GM18511 (cell line): ENCODE results near the gene NUP93.
"Not testable (repeated sequence)": the region's sequence is repeated elsewhere in the genome, so short reads cannot be mapped to it uniquely, and the experiment has no call there.

Source experiments
- ATAC-seq: cut with Tn5 transposase; IDR thresholded peaks from one replicate; pipeline ENCODE4 v1.9.1; 2021; ENCODE audit warnings: mild to moderate bottlenecking, moderate library complexity; ENCODE audit not compliant: unreplicated experiment

NUP93 gene

GRCh38 chr16:56864960-56865359 lies 135.0 kb downstream of the NUP93 start, which contains the start of gene SLC12A3:
TSS of gene SLC12A3 (plus strand) at chr16:56865207. CDS start at chr16:56865236, 29 bp downstream.
- ATAC-seq, result no peak

DNA sequence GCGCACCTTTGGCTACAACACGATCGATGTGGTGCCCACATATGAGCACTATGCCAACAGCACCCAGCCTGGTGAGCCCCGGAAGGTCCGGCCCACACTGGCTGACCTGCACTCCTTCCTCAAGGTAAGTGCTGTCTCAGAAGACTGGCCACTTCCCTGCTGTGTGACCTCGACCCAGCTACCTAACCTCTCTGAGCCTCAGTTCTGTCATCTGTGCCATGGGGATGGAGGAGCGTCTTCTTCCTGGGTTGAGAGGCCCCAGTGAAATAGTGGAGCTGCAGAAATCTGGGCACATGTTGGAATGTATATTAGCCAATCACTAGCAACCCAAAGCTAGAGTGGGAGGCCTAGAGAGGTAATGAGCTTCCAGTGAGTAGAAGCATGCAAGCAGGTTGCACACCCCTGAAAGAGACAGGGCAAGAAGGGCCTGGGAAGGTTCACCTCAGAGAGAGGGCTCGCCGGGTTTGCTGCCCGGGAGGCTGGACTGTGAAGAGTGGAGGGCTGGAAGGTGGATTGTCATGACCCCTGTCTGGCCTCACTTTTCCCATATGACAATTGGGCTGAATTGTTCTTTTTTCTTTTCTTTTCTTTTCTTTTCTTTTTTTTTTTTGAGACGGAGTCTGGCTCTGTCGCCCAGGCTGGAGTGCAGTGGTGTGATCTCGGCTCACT lies 135.6 kb downstream of the NUP93 start:
- ATAC-seq, result no peak

- no peak for ATAC-seq
These were observed 137.3 kb downstream of the NUP93 start for GRCh38 chr16:56866955-56867830.

DNA sequence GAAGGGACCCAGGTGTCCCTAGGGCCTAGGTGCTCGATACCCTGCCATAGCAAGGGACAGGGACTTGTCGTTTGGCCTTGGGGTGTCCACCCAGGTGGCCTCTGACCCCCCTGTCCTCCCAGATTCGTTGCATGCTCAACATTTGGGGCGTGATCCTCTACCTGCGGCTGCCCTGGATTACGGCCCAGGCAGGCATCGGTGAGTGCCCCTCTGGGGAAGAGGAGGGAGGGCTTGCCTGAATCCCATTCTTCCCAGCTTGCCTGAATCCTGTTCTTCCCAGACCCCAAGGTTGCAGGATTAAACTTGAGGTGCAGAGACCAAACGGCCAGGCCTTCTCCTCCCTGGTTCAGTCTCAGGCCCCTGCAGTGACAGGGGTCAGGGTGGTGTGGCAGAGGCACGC lies 138.2 kb downstream of the NUP93 start:
- no peak for ATAC-seq

DNA sequence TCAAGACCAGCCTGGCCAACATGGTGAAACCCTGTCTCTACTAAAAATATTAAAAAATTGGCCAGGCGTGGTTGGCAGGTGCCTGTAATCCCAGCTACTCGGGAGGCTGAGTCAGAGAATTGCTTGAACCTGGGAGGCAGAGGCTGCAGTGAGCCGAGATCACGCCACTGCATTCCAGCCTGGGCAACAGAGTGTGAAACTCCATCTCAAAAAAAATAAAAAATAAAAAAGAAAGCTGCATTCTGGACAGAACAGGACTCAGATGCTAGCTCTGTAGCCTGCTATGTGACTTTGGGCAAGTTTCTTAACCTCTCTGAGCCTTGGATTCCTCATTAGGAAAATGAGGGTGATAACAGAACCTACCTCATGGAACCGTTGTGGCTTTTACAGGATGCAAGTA lies 138.8 kb downstream of the NUP93 start:
- not testable (repeated sequence) for ATAC-seq

GRCh38 chr16:56869513-56870275 lies 139.8 kb downstream of the NUP93 start:
- ATAC-seq, result no peak

DNA sequence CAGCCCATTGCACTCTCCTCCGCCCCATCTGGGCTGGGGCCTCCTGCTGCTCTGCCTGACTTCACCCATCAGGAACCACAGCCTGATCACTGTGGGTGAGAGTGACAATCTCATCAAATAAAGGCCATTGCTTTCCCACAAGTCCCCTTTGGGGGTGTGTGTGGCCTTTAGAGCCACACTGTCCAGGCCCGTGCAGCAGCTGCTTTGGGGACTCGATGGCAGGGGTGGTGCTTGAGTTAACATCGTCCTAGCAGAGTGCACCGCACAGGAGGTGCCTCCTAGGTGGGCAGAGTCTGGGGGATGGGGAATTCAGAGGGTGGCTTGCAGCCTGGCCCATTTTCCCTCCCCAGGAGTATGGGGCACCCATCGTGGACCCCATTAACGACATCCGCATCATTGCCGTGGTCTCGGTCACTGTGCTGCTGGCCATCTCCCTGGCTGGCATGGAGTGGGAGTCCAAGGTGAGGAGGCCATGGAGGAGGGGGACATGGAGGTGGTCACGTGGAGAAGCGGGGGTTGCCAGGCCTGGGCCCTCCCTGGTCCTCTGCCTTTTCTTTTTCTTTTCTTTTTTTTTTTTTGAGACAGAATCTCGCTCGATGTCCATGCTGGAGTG lies 140.5 kb downstream of the NUP93 start:
- no peak for ATAC-seq

DNA sequence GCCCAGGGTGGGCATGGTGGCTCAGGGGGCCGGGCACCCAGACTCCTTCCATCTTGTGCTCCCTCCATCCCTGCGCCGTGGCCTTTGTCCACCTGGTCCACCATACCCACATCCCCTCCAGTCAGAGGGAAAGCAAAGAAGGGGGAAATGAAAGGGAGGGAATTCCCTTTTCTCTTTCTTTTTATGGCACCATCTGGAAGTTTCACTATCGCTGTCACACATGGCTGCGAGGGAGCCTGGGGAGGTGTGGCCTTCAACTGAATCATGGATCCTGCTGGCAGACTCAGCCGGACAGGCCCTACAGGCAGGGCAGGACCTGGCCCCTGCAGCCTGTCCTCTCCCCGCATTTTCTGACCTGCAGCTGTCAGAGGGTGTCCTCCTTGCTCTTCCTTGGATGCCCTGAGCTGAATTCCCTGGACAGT lies 141.3 kb downstream of the NUP93 start:
- no peak for ATAC-seq

DNA sequence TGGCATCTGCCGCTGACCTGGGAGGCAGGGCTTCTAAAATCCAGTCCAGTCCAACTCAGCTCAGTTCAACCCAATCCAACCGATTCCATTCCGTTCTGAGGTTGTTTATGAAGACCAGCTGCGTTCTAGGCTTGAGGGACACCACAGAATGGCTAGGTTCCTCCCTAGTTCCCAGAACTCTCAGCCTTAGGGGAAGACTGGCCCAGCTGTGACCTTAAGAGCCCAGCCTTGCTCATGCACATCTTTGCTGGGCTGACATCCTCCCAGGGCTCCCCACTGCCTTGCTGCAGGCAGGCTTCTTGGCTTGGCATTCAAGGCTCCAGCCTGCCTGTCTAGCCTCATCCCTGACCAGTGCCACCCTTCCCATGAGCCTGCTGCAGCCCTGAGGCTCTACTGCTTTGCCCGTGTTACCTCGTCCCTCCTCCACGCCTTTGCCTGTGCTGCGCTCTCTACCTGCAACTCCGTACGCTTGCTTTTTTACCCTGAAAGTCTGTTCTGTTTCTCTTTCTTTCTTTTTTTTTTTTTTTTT lies 143.0 kb downstream of the NUP93 start:
- ATAC-seq, result no peak

DNA sequence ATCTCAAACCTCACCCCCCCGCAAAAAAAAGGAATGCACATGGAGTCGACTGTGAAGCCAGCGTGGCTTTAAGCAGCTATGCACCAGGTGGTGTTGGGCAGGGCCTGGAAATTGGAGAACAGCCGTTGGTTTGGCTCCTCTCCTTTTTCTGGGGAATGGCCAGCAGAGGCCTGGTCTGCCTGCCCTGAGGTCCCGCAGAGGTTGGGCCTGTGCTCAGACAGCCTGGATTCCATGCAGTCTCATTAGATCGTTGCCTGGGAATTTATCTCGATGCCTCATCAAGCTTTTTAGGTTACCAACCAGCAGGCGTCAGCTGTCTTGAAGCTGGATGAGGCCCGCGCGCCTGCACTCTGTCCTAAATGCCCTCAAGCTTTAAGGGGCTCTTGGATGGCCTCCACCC lies 144.9 kb downstream of the NUP93 start:
- no peak for ATAC-seq

DNA sequence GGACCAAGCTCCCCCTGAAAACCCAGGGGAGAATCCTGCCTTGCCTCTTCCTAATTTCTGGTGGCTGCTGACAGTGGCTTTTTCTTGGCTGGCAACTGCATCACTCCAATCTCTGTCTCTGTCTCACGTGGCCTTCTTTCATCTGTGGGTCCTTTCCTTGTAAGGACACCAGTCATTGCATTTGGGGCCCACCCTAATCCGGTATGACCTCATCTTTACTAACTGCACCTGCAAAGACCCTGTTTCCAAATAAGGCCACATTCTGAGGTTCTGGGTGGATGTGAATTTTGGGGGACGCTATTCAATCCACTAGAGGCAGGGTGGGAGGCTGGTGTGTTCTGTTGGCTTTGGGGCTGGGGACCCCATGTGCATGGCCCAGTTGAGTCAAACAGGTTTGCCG lies 146.1 kb downstream of the NUP93 start:
- no peak for ATAC-seq

- no peak for ATAC-seq
These were observed 147.7 kb downstream of the NUP93 start for GRCh38 chr16:56877486-56878182.

DNA sequence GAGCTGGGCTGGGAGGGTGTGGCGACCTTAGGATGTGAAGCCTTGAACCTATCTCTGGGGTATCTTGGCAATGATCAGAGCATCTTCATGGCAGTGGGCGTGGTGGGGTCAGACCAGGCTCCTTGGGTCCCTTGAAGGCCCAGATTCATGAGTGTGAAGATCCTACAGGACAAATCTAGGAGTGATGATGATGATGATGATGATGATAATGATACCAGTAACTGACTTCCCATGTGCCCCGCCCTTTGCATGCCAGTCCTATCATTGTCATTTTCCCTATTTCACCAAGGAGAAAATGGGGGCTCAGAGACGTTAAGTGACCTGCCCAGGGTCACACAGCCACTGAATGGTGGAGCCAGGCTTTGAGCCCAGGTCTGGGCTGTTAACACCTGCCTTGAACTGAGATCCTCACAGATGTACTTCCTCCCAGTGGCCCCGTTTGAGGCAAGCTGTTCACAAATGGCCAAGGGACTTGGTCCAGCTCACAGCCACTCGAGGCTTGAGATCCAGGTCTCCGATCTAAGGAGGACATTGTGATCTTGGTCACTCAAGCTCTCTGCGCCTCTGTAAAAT lies 148.4 kb downstream of the NUP93 start:
- no peak for ATAC-seq

DNA sequence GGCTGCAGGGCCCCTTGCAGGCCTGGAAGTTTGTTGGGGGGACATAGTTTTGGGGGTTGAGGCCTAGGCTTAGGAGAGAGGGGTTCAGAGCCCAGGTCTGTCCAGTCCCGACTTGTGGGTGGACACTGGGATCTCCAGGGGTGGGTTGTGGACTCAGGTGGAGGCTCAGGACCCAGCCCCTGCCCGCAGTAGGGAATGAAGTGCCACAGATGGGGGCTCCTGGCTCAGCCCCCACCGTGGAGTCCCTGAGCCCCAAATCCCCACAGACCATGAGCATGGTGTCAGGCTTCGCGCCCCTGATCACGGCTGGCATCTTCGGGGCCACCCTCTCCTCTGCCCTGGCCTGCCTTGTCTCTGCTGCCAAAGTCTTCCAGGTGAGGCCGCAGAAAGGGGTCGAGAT lies 149.3 kb downstream of the NUP93 start:
- ATAC-seq, result no peak

DNA sequence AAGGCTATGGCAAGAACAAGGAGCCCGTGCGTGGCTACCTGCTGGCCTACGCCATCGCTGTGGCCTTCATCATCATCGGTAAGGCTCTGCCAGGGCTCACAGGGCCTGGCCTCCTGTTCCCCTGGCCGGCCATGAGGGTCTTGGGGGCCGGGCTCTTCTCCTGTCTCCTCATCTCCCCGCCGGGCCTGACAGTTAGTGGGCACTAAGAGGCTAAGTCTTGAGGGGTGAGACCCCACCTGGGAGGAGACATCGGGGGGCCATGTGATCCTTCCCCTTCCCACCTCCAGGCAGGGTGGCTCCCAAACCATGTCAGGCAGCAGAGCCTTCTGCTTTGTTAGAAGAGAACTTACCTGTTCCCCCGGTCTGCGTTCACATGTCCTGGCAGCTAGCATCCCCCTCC lies 150.2 kb downstream of the NUP93 start:
- no peak for ATAC-seq

DNA sequence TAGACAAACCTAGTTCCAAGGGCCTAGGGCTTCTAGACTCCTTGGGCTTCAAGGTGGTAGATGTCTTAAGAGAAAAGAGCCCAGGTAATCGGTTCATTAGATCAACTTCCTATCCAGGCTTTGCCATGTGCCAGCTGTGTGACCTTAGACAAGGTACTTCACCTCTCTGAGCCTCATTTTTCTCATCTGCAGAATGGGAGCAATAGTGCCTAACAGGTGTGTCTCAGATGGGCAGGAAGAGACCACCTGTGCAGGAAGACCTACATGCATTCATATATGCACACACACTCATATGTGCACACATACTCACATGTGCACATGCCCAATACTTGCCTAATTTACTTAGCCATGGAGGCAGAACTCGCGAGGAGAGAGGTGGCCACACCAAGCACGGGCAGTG lies 150.8 kb downstream of the NUP93 start:
- ATAC-seq, result no peak

DNA sequence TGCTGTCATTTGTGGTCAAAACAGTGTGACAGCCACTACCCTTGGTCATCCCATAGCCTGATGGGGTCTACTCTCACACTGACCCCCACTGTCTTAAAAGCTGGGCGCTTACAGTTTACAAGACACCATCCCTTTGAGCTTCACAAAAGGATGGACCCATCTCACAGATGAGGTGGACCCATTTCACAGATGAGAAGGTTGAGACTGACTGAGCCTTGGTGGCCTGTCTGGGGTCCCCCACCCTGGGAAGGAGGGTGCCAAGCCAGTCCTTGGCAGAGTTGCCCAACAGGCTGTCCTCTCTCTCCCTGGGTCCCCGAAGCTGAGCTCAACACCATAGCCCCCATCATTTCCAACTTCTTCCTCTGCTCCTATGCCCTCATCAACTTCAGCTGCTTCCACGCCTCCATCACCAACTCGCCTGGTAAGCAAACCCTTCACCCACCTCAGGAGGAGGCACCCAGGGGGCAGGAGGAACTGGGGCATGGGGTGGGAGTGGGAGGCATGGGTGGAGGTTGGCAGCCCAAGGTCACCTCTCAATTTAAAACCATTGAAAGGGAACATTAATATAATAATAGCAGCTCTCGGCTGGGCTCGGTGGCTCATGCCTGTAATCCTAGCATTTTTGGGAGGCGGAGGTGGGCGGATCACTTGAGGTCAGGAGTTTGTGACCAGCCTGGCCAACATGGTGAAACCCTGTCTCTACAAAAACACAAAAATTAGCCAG lies 152.3 kb downstream of the NUP93 start:
- no peak for ATAC-seq

GRCh38 chr16:56883586-56883985 lies 153.7 kb downstream of the NUP93 start:
- no peak for ATAC-seq

DNA sequence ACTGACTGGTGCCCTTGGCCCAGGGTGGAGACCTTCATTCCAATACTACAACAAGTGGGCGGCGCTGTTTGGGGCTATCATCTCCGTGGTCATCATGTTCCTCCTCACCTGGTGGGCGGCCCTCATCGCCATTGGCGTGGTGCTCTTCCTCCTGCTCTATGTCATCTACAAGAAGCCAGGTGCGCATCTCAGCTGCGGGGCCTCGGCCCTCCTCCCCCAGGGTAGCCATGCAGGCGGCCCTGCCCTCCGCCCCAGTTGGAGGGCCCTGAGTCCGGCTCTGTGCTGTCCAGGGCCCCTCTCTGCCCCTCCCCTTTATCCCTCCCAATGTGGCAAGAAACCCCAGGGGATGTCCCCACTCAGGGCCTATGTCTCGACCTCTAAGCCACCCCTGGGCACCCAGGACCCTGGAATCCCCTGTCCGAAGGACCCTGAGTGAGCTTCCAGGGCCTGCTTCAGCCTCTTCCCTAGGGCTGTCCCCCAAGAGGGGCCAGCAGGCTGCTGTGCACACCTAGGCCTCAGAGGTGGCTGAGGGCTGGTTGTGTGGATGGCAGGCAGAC lies 154.2 kb downstream of the NUP93 start:
- no peak for ATAC-seq
